GM12891 (cell line): Measurements from ENCODE around the gene PIGBOS1. TPM values are rescaled to one million over a fixed set of nuclear protein-coding genes. Genes with fewer than 3 reads are reported as not detected.

Source experiments
- DNase-seq: peaks from one replicate; pipeline ENCODE4 v3.0.0; 2011; ENCODE audit warnings: low spot score; ENCODE audit not compliant: insufficient read length
- FAIRE-seq: peaks from 2 replicates; lab custom pipeline; 2011; peaks lifted over from hg19 to GRCh38; lab: Jason Lieb, UNC
- PAX5 ChIP-seq: IDR thresholded peaks from 2 replicates; pipeline ENCODE4 v1.6.1; 2011; ENCODE audit warnings: low read length, moderate library complexity, mild to moderate bottlenecking; ENCODE audit not compliant: insufficient read depth, severe bottlenecking
- POLR2A ChIP-seq: IDR thresholded peaks from 2 replicates; pipeline ENCODE4 v1.6.1; 2011; ENCODE audit warnings: low read depth, low read length, control low read depth
- POLR2AphosphoS5 ChIP-seq: IDR thresholded peaks from 2 replicates; pipeline ENCODE4 v1.6.1; 2011; ENCODE audit warnings: low read depth, low read length, control low read depth
- POU2F2 ChIP-seq: IDR thresholded peaks from 2 replicates; pipeline ENCODE4 v1.6.1; 2011; ENCODE audit warnings: low read depth, mild to moderate bottlenecking, control low read depth, low read length, moderate library complexity
- SPI1 ChIP-seq: IDR thresholded peaks from 2 replicates; pipeline ENCODE4 v1.6.1; 2011; ENCODE audit warnings: low read depth, low read length, control low read depth
- TAF1 ChIP-seq: IDR thresholded peaks from 2 replicates; pipeline ENCODE4 v1.6.1; 2011; ENCODE audit warnings: low read depth, low read length, control low read depth
- polyA plus RNA-seq: library from polyadenylated mRNA; unstranded; fragments of >200 nt; gene quantifications from one replicate; pipeline ENCODE4 v1.2.1, GENCODE V29; 2012; ENCODE audit warnings: low read depth, missing spikeins, inconsistent platforms; ENCODE audit not compliant: missing spikeins

PIGBOS1 gene
- polyA plus RNA-seq = 11.6 TPM

GRCh38 chr15:55318588-55319494, at the start of gene PIGBOS1, which contains the start of gene PIGB:
Gene PIGBOS1, minus strand, starts transcription at chr15:55319123. Its CDS starts 1,331 bp downstream, at chr15:55317792.
Gene PIGB, plus strand, starts transcription at chr15:55319222. Its CDS starts 29 bp downstream, at chr15:55319251.
- FAIRE-seq (peak; percentile 91), DNase-seq (peak; percentile 64)
- TF ChIP-seq TAF1 (peak; percentile 88), SPI1 (0 out of 2 replicates have a peak, but pooled peaks have one; percentile 12), POU2F2 (peak; percentile 65; the same call in 1 of the 2 replicates), POLR2A (peak; percentile 89), PAX5 (no peak), POLR2AphosphoS5 (peak; percentile 89)

- DNase-seq = no peak
- no peak for TF ChIP-seq POLR2A
- FAIRE-seq = no peak
Observed at GRCh38 chr15:55366981-55367380, 48.1 kb upstream of the PIGBOS1 start.

GRCh38 chr15:55362641-55363040, 43.7 kb upstream of the PIGBOS1 start:
- FAIRE-seq (no peak), DNase-seq (no peak)
- TF ChIP-seq POU2F2 = no peak
- TF ChIP-seq TAF1 = no peak
- no peak for TF ChIP-seq PAX5
- no peak for TF ChIP-seq POLR2AphosphoS5

GRCh38 chr15:55361048-55361447, 42.1 kb upstream of the PIGBOS1 start:
- DNase-seq (no peak), FAIRE-seq (no peak)
- TF ChIP-seq POLR2AphosphoS5 = no peak
- TF ChIP-seq POLR2A = no peak
- no peak for TF ChIP-seq POU2F2
- TF ChIP-seq SPI1 = no peak
- TF ChIP-seq TAF1 = no peak
- TF ChIP-seq PAX5 = no peak

- no peak for DNase-seq
- FAIRE-seq = no peak
- no peak for TF ChIP-seq POLR2AphosphoS5
- TF ChIP-seq POLR2A = no peak
- TF ChIP-seq SPI1 = no peak
- no peak for TF ChIP-seq PAX5
- TF ChIP-seq TAF1 = no peak
- TF ChIP-seq POU2F2 = no peak
Observed at GRCh38 chr15:55360256-55360655, 41.3 kb upstream of the PIGBOS1 start.

- TF ChIP-seq POLR2AphosphoS5 = no peak
- no peak for TF ChIP-seq SPI1
- TF ChIP-seq POU2F2 = no peak
- no peak for TF ChIP-seq POLR2A
- TF ChIP-seq PAX5 = no peak
- no peak for TF ChIP-seq TAF1
- DNase-seq (no peak), FAIRE-seq (no peak)
Observed at GRCh38 chr15:55358471-55358870, 39.5 kb upstream of the PIGBOS1 start.

GRCh38 chr15:55357774-55358173, 38.9 kb upstream of the PIGBOS1 start:
- FAIRE-seq (no peak), DNase-seq (no peak)
- TF ChIP-seq POLR2A (no peak), SPI1 (no peak), POLR2AphosphoS5 (no peak), PAX5 (no peak), TAF1 (no peak), POU2F2 (no peak)

GRCh38 chr15:55356985-55357585, 38.2 kb upstream of the PIGBOS1 start:
- TF ChIP-seq SPI1 (no peak), POU2F2 (no peak), POLR2AphosphoS5 (no peak), PAX5 (no peak), POLR2A (no peak), TAF1 (no peak)
- FAIRE-seq = no peak
- DNase-seq = no peak

- TF ChIP-seq SPI1 (no peak), POU2F2 (no peak), POLR2AphosphoS5 (no peak), PAX5 (no peak), TAF1 (no peak), POLR2A (no peak)
- FAIRE-seq (no peak), DNase-seq (no peak)
Observed at GRCh38 chr15:55353025-55353424, 34.1 kb upstream of the PIGBOS1 start.
